OCI-LY7 (cell line): Measurements from ENCODE around the gene CHST11. TPM values are rescaled to one million over a fixed set of nuclear protein-coding genes. Genes with fewer than 3 reads are reported as not detected.

Experiments
- BruUV-seq: library from RNA; stranded (reverse); fragments of 400-500 nt; replicated peaks from 2 replicates; lab custom pipeline; 2021; lab: Mats Ljungman, UMichigan
- CTCF ChIA-PET: fragments of 300-600 bp; sonication (Branson Sonifier 250); formaldehyde crosslinking; loops from one replicate; lab custom pipeline; 2022; ENCODE audit warnings: antibody characterized with exemption; ENCODE audit not compliant: unreplicated experiment; lab: Charles Lee
- POLR2A ChIA-PET: fragments of 300-600 bp; sonication (Branson Sonifier 250); formaldehyde crosslinking; loops from one replicate; lab custom pipeline; 2022; ENCODE audit warnings: antibody characterized with exemption; lab: Charles Lee
- DNase-seq: peaks from one replicate; pipeline ENCODE4 v3.0.0-alpha.2; 2015; ENCODE audit warnings: low spot score
- H2AFZ ChIP-seq: fragments of 200-600 bp; sonication (generic), shearing (Covaris generic); 2 replicates; pipeline ENCODE4 v1.6.1; 2014; ENCODE audit warnings: mild to moderate bottlenecking, antibody characterized with exemption, low read length, moderate library complexity
- H3K27ac ChIP-seq: fragments of 200-600 bp; sonication (generic); 2 replicates; pipeline ENCODE4 v1.5.1; 2014; ENCODE audit warnings: mixed run types, low read depth, mild to moderate bottlenecking, moderate library complexity, low read length, inconsistent platforms; ENCODE audit not compliant: poor library complexity, severe bottlenecking
- H3K36me3 ChIP-seq: fragments of 200-600 bp; sonication (generic); 2 replicates; pipeline ENCODE4 v1.6.1; 2014; ENCODE audit warnings: mild to moderate bottlenecking, antibody characterized with exemption, low read length, moderate library complexity, mixed read lengths; ENCODE audit not compliant: insufficient read depth
- H3K4me1 ChIP-seq: fragments of 200-600 bp; sonication (generic); 2 replicates; pipeline ENCODE4 v1.5.1; 2014; ENCODE audit warnings: mild to moderate bottlenecking, low read length; ENCODE audit not compliant: insufficient read depth, poor library complexity, severe bottlenecking
- H3K4me2 ChIP-seq: fragments of 200-600 bp; sonication (generic); 2 replicates; pipeline ENCODE4 v1.6.1; 2014; ENCODE audit warnings: mild to moderate bottlenecking, low read length
- H3K4me3 ChIP-seq: fragments of 200-600 bp; sonication (generic); 2 replicates; pipeline ENCODE4 v1.5.1; 2014; ENCODE audit warnings: mild to moderate bottlenecking, low read depth, low read length; ENCODE audit not compliant: poor library complexity, severe bottlenecking
- H3K79me2 ChIP-seq: fragments of 200-600 bp; sonication (generic); 2 replicates; pipeline ENCODE4 v1.6.1; 2016; ENCODE audit warnings: low read depth, mild to moderate bottlenecking, low read length, moderate library complexity, mixed read lengths; ENCODE audit not compliant: insufficient read depth
- H3K9me2 ChIP-seq: fragments of 200-600 bp; sonication (generic); 2 replicates; pipeline ENCODE4 v1.6.1; 2016; ENCODE audit warnings: mild to moderate bottlenecking, low read length, mixed read lengths; ENCODE audit not compliant: insufficient read depth
- H3K9me3 ChIP-seq: fragments of 200-600 bp; sonication (generic); 2 replicates; pipeline ENCODE4 v1.6.1; 2014; ENCODE audit warnings: mild to moderate bottlenecking, mixed run types, low read length, mixed read lengths
- H4K20me1 ChIP-seq: fragments of 200-600 bp; sonication (generic); 2 replicates; pipeline ENCODE4 v1.6.1; 2014; ENCODE audit warnings: mild to moderate bottlenecking, antibody characterized with exemption, low read length, moderate library complexity, mixed read lengths; ENCODE audit not compliant: insufficient read depth
- CTCF ChIP-seq: fragments of 200-600 bp; sonication (generic); conservative IDR thresholded peaks from 2 replicates; pipeline ENCODE4 v1.5.1; 2014; ENCODE audit warnings: mild to moderate bottlenecking, antibody characterized with exemption, low read length, moderate library complexity, mixed read lengths
- EZH2phosphoT487 ChIP-seq: fragments of 200-600 bp; sonication (generic); IDR thresholded peaks from 2 replicates; pipeline ENCODE4 v1.6.1; 2018; ENCODE audit warnings: low read depth, borderline replicate concordance, mild to moderate bottlenecking, mixed run types, antibody characterized with exemption, low read length, moderate library complexity, mixed read lengths
- intact Hi-C: fragments of 100-400 bp; cut with micrococcal nuclease; formaldehyde crosslinking; loops from one replicate; pipeline ENCODE4 v1.10.0; 2022; ENCODE audit not compliant: unreplicated experiment
- total RNA-seq, 2 experiments: library from RNA; depleted of rRNA in 1 of 2; stranded (reverse); fragments of >200 nt in 1 of 2; shearing (Covaris generic) in 1 of 2; gene quantifications; 2 replicates each; pipeline ENCODE4 v1.2.3, GENCODE V29; 2014 to 2022

CHST11 gene
- total RNA-seq, 2 experiments from 2014 or later, result 15.2 to 41.6 TPM

- H3K79me2 ChIP-seq, result peaks cover 81% of the 10 kb centered on the region
- H3K4me2 ChIP-seq, result peak overlapping the region; percentile 88
- no peaks in the 10 kb centered on the region for H3K9me2 ChIP-seq
- peaks cover 95% of the 10 kb centered on the region for H3K4me1 ChIP-seq
- DNase-seq, result peak; percentile 96
- H2AFZ ChIP-seq, result no peak overlapping the region
- BruUV-seq, result no TSS peak
- no peaks in the 10 kb centered on the region for H4K20me1 ChIP-seq
- ChIA-PET POLR2A (interaction anchor here (0.6 to 4.0 kb wide), 14 partner anchors 11 to 125 kb away, joined by 3 to 22 read pairs (median 6); no protein-coding TSS in a partner anchor), CTCF (interaction anchor here (1.5 kb wide), 1 partner anchor 21 kb away, joined by 8 read pairs; no protein-coding TSS in a partner anchor)
- H3K4me3 ChIP-seq, result peak overlapping the region; percentile 59
- no peak for TF ChIP-seq EZH2phosphoT487
- TF ChIP-seq CTCF, result no peak
- intact Hi-C loops, result loop anchor here (1.0 to 5.0 kb wide), 4 partner anchors 22 to 295 kb away; partner anchors contain the start of gene CHST11
- peak overlapping the region; percentile 100 for H3K27ac ChIP-seq
- peaks cover 4% of the 10 kb centered on the region; the same call in 1 of the 2 replicates for H3K36me3 ChIP-seq
- H3K9me3 ChIP-seq, result no peaks in the 10 kb centered on the region
Measured at GRCh38 chr12:104582739-104583138, 126.0 kb downstream of the CHST11 start.

- H2AFZ ChIP-seq, result no peak overlapping the region
- H3K36me3 ChIP-seq, result peaks cover 4% of the 10 kb centered on the region; the same call in 1 of the 2 replicates
- H3K9me2 ChIP-seq, result no peaks in the 10 kb centered on the region
- peak overlapping the region; percentile 88 for H3K4me2 ChIP-seq
- intact Hi-C loops, result loop anchor here (1.0 to 5.0 kb wide), 3 partner anchors 21 to 296 kb away; partner anchors contain the start of gene CHST11
- POLR2A ChIA-PET, result interaction anchor here (0.8 to 4.0 kb wide), 14 partner anchors 12 to 124 kb away, joined by 3 to 22 read pairs (median 6); no protein-coding TSS in a partner anchor
- peak; percentile 65 for DNase-seq
- CTCF ChIA-PET, result interaction anchor here (1.5 kb wide), 1 partner anchor 20 kb away, joined by 8 read pairs; no protein-coding TSS in a partner anchor
- BruUV-seq, result no TSS peak
- H3K9me3 ChIP-seq, result no peaks in the 10 kb centered on the region
- peaks cover 94% of the 10 kb centered on the region for H3K4me1 ChIP-seq
- no peak for TF ChIP-seq CTCF
- TF ChIP-seq EZH2phosphoT487, result no peak
- no peaks in the 10 kb centered on the region for H4K20me1 ChIP-seq
- H3K27ac ChIP-seq, result peak overlapping the region; percentile 100
- H3K4me3 ChIP-seq, result peak overlapping the region; percentile 59
- peaks cover 79% of the 10 kb centered on the region for H3K79me2 ChIP-seq
Measured at GRCh38 chr12:104583301-104583700, 126.6 kb downstream of the CHST11 start.

- ChIA-PET CTCF (no interaction called here), POLR2A (interaction anchor here (0.7 to 1.5 kb wide), 2 partner anchors 10 to 32 kb away, joined by 3 to 4 read pairs; no protein-coding TSS in a partner anchor)
- no peak for DNase-seq
- Histone ChIP-seq H3K4me1 (peaks cover 85% of the 10 kb centered on the region), H3K9me3 (no peaks in the 10 kb centered on the region), H3K27ac (peak overlapping the region; percentile 100), H3K36me3 (peaks cover 4% of the 10 kb centered on the region; the same call in 1 of the 2 replicates), H3K4me2 (peak overlapping the region; percentile 88), H3K79me2 (peaks cover 57% of the 10 kb centered on the region), H3K9me2 (no peaks in the 10 kb centered on the region), H4K20me1 (no peaks in the 10 kb centered on the region), H3K4me3 (no peak overlapping the region), H2AFZ (no peak overlapping the region)
- BruUV-seq, result no TSS peak
- intact Hi-C loops, result no loop called here
- TF ChIP-seq CTCF (no peak), EZH2phosphoT487 (no peak)
Measured at GRCh38 chr12:104585448-104586055, 128.8 kb downstream of the CHST11 start.
